Measurements from ENCODE around the gene SCARB1. TPM values are rescaled to one million over a fixed set of nuclear protein-coding genes. Genes with fewer than 3 reads are reported as not detected.

Gene SCARB1
- total RNA-seq, 1 donor from 2014 or later, result 4.3 TPM

DNA sequence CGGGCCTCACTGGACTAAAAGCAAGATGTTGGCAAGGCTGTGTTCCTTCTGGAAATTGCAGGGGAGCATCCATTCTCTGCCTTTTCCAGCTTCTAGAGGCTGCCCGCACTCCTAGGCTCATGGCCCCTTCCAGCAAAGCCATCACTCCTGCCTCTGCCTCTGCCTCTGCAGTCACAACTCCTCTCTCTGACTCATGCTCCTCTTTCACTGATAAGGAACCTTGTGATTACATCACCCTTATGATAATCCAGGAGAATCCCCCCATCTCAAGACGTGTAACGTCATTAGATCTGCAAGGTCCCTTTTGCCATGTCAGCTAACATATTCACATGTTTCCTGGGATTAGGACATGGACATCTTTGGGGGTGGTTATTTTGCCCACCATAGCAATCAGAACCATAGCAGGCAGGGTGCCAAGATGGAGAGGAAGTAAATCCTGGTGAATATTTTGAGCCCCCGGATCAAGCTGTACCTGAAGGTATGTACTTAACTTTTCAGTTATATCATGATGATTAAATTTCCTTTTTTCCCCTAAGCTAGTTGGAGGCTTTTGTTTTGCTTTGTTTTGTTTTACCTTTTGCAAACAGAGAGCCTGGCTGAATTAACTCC lies 123.6 kb downstream of the SCARB1 start:
- H3K27me3 Mint-ChIP-seq (ENCODE audit: insufficient read depth, low read depth), result peaks cover 56% of the 10 kb centered on the region
- no peak overlapping the region for H3K4me3 Mint-ChIP-seq
- H3K27ac Mint-ChIP-seq, result no peak overlapping the region
- Histone ChIP-seq H3K27ac (no peak overlapping the region), H3F3A (ENCODE audit: low read depth) (peaks cover 25% of the 10 kb centered on the region), H3K4me3 (no peak overlapping the region), H3K79me2 (ENCODE audit: low read depth) (no peaks in the 10 kb centered on the region), H2AFZ (replicated peaks) (no peak overlapping the region), H3K9ac (no peak overlapping the region), H3K36me3 (no peaks in the 10 kb centered on the region), H3K4me1 (peaks cover 5% of the 10 kb centered on the region), H4K20me1 (ENCODE audit: low read depth) (peaks cover under 1% of the 10 kb centered on the region), H3K27me3 (no peaks in the 10 kb centered on the region), H3K4me2 (no peak overlapping the region), H3K9me3 (ENCODE audit: low read depth) (no peaks in the 10 kb centered on the region)
- H3K36me3 Mint-ChIP-seq, result no peaks in the 10 kb centered on the region
- no peak for DNase-seq (ENCODE audit: low spot score)
- TF ChIP-seq, protein P1, sequence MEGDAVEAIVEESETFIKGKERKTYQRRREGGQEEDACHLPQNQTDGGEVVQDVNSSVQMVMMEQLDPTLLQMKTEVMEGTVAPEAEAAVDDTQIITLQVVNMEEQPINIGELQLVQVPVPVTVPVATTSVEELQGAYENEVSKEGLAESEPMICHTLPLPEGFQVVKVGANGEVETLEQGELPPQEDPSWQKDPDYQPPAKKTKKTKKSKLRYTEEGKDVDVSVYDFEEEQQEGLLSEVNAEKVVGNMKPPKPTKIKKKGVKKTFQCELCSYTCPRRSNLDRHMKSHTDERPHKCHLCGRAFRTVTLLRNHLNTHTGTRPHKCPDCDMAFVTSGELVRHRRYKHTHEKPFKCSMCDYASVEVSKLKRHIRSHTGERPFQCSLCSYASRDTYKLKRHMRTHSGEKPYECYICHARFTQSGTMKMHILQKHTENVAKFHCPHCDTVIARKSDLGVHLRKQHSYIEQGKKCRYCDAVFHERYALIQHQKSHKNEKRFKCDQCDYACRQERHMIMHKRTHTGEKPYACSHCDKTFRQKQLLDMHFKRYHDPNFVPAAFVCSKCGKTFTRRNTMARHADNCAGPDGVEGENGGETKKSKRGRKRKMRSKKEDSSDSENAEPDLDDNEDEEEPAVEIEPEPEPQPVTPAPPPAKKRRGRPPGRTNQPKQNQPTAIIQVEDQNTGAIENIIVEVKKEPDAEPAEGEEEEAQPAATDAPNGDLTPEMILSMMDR (IDR thresholded peaks at IDR 0.05), result no peak
- no peak for TF ChIP-seq EZH2phosphoT487 (IDR thresholded peaks at IDR 0.05)
- no peak for TF ChIP-seq EZH2 (IDR thresholded peaks at IDR 0.05)
- H3K9me3 Mint-ChIP-seq, result peaks cover 14% of the 10 kb centered on the region
- peaks cover 58% of the 10 kb centered on the region for H3K4me1 Mint-ChIP-seq

DNA sequence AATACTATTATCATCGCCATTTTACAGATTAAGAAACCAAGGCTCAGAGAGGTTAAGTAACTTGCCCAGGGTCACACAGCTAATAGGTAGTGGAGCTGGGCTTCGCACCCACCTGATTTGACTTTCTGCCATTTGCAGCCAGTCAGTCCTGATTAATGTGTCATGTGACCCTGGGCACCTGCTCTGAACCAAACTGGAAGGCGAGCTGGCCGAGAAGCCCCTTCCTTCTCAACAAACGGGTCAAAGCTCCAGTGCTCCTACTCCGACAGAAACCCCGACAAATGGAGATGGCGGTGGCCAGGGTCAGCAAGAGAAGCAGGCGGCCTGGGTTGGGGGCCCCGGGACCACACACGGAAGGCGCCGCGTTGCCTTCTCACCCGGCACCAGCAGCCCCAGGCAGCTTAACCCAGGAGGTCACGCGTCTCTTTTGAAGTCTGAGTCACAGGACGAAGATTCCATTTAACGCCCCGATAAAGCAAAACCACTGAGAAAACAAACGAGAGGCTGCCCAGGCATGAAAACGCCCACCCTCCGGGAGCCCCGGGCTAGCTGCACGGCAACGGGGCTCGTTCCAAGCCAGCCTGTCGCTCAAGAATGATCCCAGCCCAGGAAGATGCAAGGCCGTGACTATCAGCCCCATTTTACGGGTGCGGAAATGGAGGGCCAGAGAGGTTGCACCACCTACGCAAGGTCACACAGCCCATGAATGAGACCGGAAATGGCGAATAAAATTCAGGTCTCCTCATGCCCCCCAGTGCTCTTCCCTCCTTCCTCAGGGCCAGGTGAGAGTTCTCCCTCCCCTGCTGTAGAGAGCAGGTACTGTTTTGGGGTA lies 124.8 kb downstream of the SCARB1 start:
- no peak overlapping the region for H3K4me3 ChIP-seq
- peaks cover 56% of the 10 kb centered on the region for H3K27me3 Mint-ChIP-seq (ENCODE audit: insufficient read depth, low read depth)
- peaks cover 25% of the 10 kb centered on the region for H3F3A ChIP-seq (ENCODE audit: low read depth)
- no peak overlapping the region for H2AFZ ChIP-seq (replicated peaks)
- H3K79me2 ChIP-seq (ENCODE audit: low read depth), result no peaks in the 10 kb centered on the region
- peak overlapping the region; percentile 4 for H3K4me2 ChIP-seq
- peaks cover 13% of the 10 kb centered on the region for H3K9me3 Mint-ChIP-seq
- peak; percentile 76 for DNase-seq (ENCODE audit: low spot score)
- peaks cover 14% of the 10 kb centered on the region for H3K4me1 ChIP-seq
- no peaks in the 10 kb centered on the region for H3K27me3 ChIP-seq
- no peaks in the 10 kb centered on the region for H3K9me3 ChIP-seq (ENCODE audit: low read depth)
- peaks cover 3% of the 10 kb centered on the region for H4K20me1 ChIP-seq (ENCODE audit: low read depth)
- no peak overlapping the region for H3K27ac Mint-ChIP-seq
- TF ChIP-seq, protein P1 (IDR thresholded peaks at IDR 0.05), result no peak
- TF ChIP-seq EZH2phosphoT487 (IDR thresholded peaks at IDR 0.05) (no peak), EZH2 (IDR thresholded peaks at IDR 0.05) (no peak)
- H3K4me1 Mint-ChIP-seq, result peaks cover 61% of the 10 kb centered on the region
- no peaks in the 10 kb centered on the region for H3K36me3 ChIP-seq
- H3K4me3 Mint-ChIP-seq, result peak overlapping the region; percentile 70
- no peaks in the 10 kb centered on the region for H3K36me3 Mint-ChIP-seq
- no peak overlapping the region for H3K27ac ChIP-seq
- H3K9ac ChIP-seq, result no peak overlapping the region

DNA sequence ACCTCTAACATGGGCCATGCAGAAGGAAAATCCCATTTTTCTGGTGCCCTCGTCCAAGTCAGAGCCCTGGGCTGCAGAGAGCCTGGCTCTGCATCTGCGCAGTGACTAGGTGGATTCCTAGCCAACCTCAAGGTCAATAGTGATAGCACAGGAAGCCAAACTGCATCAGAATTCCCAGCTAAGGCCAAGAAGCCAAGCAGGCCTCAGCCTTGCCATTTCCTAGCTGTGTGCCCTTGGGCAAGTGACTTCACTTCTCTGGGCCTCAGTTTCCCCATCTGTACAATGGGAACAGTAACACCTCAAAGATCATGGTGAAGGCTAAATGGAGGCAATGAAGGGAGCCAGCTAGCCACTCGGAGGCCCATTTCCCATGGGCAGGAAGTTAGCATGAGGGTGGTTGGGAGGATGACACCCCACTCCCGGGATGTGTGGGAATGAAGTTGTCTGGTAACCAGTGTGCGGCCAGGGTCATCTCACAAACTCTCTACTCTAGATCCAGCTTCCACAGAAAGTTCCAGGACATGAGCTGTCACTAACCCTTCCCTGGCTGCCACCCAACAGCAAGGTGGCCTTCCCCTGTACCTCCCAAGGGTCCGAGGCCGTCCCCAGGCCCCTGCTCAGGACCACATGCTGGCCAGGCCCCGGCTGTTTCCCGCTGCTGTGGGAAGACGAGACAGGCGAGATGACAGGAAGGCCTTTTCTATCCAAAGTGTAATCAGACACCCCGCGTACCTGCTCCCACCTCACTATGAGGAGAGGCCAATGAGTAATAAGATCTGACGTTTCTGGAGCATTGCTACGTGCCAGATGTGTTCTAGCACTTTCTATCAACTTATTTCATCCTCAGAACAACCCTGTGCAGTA lies 125.7 kb downstream of the SCARB1 start:
- no peaks in the 10 kb centered on the region for H3K27me3 ChIP-seq
- no peak overlapping the region for H3K27ac Mint-ChIP-seq
- H3K4me1 ChIP-seq, result peaks cover 14% of the 10 kb centered on the region
- H3K36me3 ChIP-seq, result no peaks in the 10 kb centered on the region
- H2AFZ ChIP-seq (replicated peaks), result no peak overlapping the region
- no peaks in the 10 kb centered on the region for H3K79me2 ChIP-seq (ENCODE audit: low read depth)
- peak overlapping the region; percentile 4 for H3K4me2 ChIP-seq
- peaks cover 13% of the 10 kb centered on the region for H3K9me3 Mint-ChIP-seq
- peaks cover 3% of the 10 kb centered on the region for H4K20me1 ChIP-seq (ENCODE audit: low read depth)
- H3K27me3 Mint-ChIP-seq (ENCODE audit: insufficient read depth, low read depth), result peaks cover 53% of the 10 kb centered on the region
- H3K27ac ChIP-seq, result no peak overlapping the region
- no peaks in the 10 kb centered on the region for H3K9me3 ChIP-seq (ENCODE audit: low read depth)
- H3K9ac ChIP-seq, result no peak overlapping the region
- no peaks in the 10 kb centered on the region for H3K36me3 Mint-ChIP-seq
- no peak overlapping the region for H3K4me3 ChIP-seq
- no peak for TF ChIP-seq EZH2phosphoT487 (IDR thresholded peaks at IDR 0.05)
- no peak for TF ChIP-seq EZH2 (IDR thresholded peaks at IDR 0.05)
- TF ChIP-seq, protein P1 (IDR thresholded peaks at IDR 0.05), result no peak
- H3F3A ChIP-seq (ENCODE audit: low read depth), result peaks cover 32% of the 10 kb centered on the region
- peaks cover 60% of the 10 kb centered on the region for H3K4me1 Mint-ChIP-seq
- no peak for DNase-seq (ENCODE audit: low spot score)
- peak overlapping the region; percentile 70 for H3K4me3 Mint-ChIP-seq

All from neural progenitor cell (in vitro differentiated cells).